Measurements from ENCODE around the gene IFI16. TPM values are rescaled to one million over a fixed set of nuclear protein-coding genes. Genes with fewer than 3 reads are reported as not detected.

IFI16 gene
- total and polyA plus RNA-seq, 2 experiments from 2014 or later: 25.1 to 31.8 TPM

DNA sequence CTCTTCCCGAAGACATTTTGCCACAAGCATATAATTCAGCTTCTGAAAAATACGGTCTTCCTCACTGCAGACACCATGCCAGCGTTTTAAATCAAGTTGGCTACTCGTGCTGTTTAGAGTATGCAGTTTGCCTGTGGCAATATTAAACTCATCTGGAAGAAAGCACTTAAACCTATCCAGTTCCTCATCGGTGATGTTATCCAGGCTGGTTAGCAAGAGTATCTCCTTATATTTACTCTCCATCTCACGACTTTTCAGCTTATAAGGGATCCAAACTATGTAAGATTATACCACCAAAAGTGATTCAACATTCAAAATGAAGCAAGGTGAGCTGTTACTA, 9.7 kb upstream of the IFI16 start:
- Histone ChIP-seq H3K27me3 (no peaks in the 10 kb centered on the region), H4K20me1 (ENCODE audit: insufficient read depth, poor library complexity, severe bottlenecking) (no peaks in the 10 kb centered on the region), H3K4me2 (peak overlapping the region; percentile 77), H2AFZ (peak overlapping the region; percentile 20), H3K36me3 (replicated peaks; ENCODE audit: insufficient read depth, low read depth) (no peaks in the 10 kb centered on the region), H3K4me1 (ENCODE audit: insufficient read depth) (peaks cover 2% of the 10 kb centered on the region), H3K4me3 (peak overlapping the region; percentile 10), H3K9me2 (replicated peaks; ENCODE audit: insufficient read depth) (no peaks in the 10 kb centered on the region), H3K79me2 (no peaks in the 10 kb centered on the region), H3K27ac (peak overlapping the region; percentile 92), H3K9me3 (ENCODE audit: low read depth) (no peaks in the 10 kb centered on the region)
- no peak for DNase-seq (ENCODE audit: low spot score)
- TF ChIP-seq EZH2 (IDR thresholded peaks at IDR 0.05; ENCODE audit: borderline replicate concordance) (no peak), EZH2phosphoT487 (IDR thresholded peaks at IDR 0.05; ENCODE audit: low read depth, severe bottlenecking, unreplicated experiment) (no peak), CTCF (IDR thresholded peaks at IDR 0.05; ENCODE audit: poor library complexity) (no peak)
- WGBS (ENCODE audit: low lambda C conversion rate, missing lambda C conversion rate): 2% methylated on average over 6 of the region's 6 CpGs

DNA sequence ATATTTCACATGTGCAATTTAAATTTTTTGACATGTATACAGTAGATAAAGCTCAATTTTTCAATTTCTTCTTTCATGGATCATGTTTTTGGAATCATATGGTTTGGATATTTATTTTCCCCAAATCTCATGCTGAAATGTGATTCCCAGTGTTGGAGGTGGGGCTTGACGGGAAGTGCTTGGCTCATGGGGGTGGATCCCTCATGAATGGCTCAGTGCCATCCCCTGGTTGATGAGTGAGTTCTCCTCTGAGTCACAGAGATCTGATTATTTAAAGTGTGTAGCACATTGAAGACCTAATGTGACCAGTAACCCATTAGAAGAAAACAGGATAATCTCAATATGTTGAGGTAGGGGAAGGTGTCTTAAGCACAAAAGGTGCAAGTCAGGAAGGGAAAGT, 9.1 kb upstream of the IFI16 start:
- Histone ChIP-seq H4K20me1 (ENCODE audit: insufficient read depth, poor library complexity, severe bottlenecking) (no peaks in the 10 kb centered on the region), H3K4me2 (peak overlapping the region; percentile 77), H3K36me3 (replicated peaks; ENCODE audit: insufficient read depth, low read depth) (no peaks in the 10 kb centered on the region), H3K4me3 (peak overlapping the region; percentile 10), H3K79me2 (no peaks in the 10 kb centered on the region), H2AFZ (peak overlapping the region; percentile 20), H3K9me2 (replicated peaks; ENCODE audit: insufficient read depth) (no peaks in the 10 kb centered on the region), H3K4me1 (ENCODE audit: insufficient read depth) (peaks cover 8% of the 10 kb centered on the region), H3K27ac (peak overlapping the region; percentile 92), H3K27me3 (no peaks in the 10 kb centered on the region), H3K9me3 (ENCODE audit: low read depth) (no peaks in the 10 kb centered on the region)
- TF ChIP-seq CTCF (IDR thresholded peaks at IDR 0.05; ENCODE audit: poor library complexity) (no peak), EZH2 (IDR thresholded peaks at IDR 0.05; ENCODE audit: borderline replicate concordance) (no peak), EZH2phosphoT487 (IDR thresholded peaks at IDR 0.05; ENCODE audit: low read depth, severe bottlenecking, unreplicated experiment) (no peak)
- DNase-seq (ENCODE audit: low spot score): peak; percentile 85
- whole genome bisulfite sequencing (ENCODE audit: low lambda C conversion rate, missing lambda C conversion rate): 8% methylated on average over 1 of the region's 1 CpG

DNA sequence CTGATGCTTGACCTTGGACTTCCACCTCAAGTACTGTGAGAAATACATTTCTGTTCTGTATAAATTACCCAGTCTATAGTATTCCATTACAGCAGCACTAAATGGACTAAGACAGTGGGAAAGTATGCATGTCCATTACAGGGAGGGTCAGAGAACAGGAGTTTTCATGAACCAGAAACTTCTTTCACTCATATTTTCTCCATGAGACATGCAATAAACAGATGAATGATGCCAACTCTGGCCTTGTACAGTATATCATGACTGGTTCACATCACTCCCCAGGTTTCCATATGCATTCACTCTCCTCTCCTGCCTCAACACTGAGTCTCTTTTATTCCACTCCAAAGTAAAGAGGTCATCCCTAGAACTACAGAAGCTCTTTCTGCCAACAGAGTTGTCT, 4.5 kb upstream of the IFI16 start:
- Histone ChIP-seq H3K4me1 (ENCODE audit: insufficient read depth) (peaks cover 35% of the 10 kb centered on the region), H3K4me2 (peak overlapping the region; percentile 65)

More for the DNA sequence above, 4.5 kb upstream of the IFI16 start:
- Histone ChIP-seq H3K9me3 (ENCODE audit: low read depth) (no peaks in the 10 kb centered on the region), H3K9me2 (replicated peaks; ENCODE audit: insufficient read depth) (no peaks in the 10 kb centered on the region), H3K4me3 (no peak overlapping the region), H3K27me3 (no peaks in the 10 kb centered on the region), H3K36me3 (replicated peaks; ENCODE audit: insufficient read depth, low read depth) (no peaks in the 10 kb centered on the region), H4K20me1 (ENCODE audit: insufficient read depth, poor library complexity, severe bottlenecking) (no peaks in the 10 kb centered on the region), H3K27ac (peak overlapping the region; percentile 85), H3K79me2 (peaks cover under 1% of the 10 kb centered on the region), H2AFZ (peak overlapping the region; percentile 35)
- no peak for DNase-seq (ENCODE audit: low spot score)
- TF ChIP-seq CTCF (IDR thresholded peaks at IDR 0.05; ENCODE audit: poor library complexity) (no peak), EZH2 (IDR thresholded peaks at IDR 0.05; ENCODE audit: borderline replicate concordance) (no peak)
